Islet precursor cell (in vitro differentiated cells): ENCODE measurements around the gene MRPL54.
A peak's percentile ranks its signal among the peaks of the same experiment; 100 is the strongest.

ENCODE experiments used
- DNase-seq: peaks from one replicate; pipeline ENCODE4 v3.0.0-alpha.2; 2018

MRPL54 gene

DNA sequence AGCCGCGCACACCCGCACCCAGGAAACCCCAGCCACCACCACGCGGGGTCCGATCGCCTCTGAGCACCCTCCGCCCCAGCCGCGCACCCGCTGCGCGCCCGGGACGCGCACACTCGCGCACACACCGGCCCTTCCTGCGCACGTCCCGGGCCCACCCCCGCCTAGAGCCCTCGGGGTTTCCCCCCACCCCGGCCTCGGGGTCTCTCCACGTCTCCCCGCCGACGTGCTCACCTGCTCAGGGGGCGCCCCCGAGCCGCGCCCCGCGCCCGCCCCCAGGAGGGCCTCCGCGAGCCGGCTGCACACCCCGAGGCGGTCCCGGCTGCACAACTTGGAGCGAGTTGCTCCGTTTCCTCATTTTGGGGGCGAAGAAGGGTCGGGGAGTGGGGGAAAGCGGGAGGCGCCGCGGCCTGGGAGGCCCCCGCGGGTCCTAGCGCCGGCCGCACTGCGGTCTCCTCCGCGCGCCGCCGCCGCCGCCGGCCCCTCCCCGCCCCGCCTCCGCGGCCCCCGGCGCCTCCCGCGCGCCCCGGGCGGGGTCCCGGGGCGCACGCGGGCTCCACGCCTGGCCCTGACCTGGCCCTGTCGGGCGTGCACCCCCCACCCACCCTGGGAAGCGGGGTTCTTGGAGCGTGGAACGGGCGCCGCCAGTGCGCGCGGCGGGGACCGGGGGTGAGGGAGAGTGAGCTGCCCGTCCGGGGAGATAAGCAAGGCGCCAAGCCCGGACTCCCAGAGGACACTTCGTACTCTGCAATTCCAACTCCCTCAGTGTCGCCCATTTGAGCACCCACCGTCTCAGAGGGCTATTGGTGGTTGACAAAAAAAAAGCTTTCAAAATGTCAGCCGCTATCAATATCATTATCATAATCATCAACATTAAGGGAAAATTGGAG lies 23.7 kb downstream of the MRPL54 start, which contains the start of gene MATK:
Gene MATK (minus strand): TSS at position 444 of the 887 bp plus-strand sequence. CDS start 1,246 bp downstream, outside the sequence.
- no peak for DNase-seq

DNA sequence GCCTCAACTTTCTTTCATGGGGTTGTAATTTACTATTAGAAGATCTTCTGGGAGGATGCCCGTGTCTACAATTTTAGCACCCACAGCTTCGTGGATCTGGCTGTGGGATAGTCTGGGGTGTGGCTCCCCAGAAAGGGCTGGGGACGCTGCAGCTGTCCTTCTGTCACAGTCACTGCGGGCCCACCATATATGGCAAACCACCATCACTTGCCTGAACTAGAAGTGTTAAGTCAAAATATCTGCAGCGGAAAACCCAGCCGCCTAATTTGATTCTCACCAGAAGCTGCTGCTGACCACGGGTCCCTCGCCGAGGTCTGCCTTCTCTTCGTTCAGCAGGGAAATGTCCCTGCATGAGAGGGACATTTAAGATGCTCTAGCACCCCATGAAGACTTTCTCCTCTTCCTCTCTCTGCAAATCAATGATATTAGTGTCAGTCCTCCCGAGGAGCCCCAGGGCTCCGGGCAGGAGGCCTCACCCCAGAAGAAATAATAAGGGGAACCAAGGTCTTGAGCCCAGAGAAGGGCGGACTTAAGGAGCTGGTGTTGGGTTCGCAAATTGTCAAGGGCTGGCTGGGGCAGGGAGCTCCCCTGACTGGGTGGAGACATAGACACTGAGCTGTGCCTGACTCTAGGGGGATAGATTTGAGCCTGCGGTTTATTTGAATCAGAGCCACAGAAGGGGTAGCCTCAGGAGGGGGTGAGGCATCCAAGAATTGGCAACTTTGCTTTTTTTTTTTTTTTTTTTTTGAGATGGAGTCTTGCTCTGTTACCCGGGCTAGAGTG lies 26.7 kb downstream of the MRPL54 start:
- DNase-seq = no peak

DNA sequence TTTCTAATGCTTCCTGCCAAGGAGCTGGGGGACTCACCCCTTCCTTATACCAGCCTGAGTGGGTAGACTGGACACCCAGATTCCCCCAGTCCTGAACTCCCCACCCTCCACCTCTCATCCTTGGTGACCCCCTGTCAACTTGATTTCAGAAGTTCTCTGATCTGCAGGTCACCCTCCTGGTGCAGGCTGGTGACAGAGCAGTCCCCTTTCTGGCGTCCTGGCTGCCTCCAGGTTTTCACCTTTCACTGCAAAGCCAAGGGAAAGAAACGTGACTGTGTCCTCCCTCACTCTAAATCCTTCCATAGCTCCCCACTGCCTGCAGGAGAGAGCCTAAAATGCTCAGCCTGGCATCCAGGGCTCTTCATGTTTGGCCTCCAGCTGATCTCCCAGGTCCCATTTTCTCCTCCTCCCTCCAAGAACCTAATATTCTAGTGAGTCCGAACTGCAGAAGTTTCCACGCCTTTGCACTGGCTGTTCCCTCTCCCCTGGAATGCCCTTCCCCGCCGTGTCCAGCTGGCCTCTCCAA lies 27.8 kb downstream of the MRPL54 start:
- DNase-seq = no peak

DNA sequence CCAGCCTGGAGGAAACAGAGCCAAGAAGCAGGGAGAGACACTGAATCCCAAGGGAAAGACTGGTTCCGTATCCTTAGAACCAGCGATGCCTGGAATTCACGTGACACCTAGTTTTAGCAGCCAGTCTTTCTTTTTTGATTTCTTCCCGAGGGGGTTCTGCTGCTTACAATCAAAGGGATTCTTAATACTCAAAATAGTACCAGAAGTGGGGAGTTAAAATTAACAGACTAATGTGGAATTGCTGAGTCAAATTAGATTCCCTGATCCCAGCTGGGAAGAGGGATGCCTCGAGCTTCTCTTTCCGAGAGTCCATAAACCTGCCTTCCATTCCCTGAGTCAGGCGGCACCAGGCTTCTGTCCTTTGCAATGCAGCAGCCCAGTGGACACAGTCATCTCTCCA lies 28.5 kb downstream of the MRPL54 start:
- no peak for DNase-seq

DNA sequence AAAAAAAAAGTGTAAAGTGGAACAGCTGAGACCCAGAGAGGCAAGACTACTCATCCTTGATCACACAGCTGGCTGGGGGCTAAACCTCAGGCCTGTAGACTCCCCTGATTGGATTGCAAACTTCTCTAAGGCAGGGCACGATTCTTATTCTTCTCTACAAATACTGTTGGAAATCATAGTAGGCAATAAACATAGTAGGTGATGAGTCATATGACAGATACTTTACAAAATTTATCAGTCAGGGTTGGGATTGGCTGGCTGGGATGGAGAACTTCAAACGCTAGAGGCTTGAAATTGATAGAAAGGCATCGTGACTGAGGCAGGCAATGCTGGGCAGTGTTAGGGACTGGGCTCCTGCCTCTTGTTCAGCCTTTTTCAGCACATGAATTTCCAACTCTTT lies 29.6 kb downstream of the MRPL54 start:
- DNase-seq = no peak

DNA sequence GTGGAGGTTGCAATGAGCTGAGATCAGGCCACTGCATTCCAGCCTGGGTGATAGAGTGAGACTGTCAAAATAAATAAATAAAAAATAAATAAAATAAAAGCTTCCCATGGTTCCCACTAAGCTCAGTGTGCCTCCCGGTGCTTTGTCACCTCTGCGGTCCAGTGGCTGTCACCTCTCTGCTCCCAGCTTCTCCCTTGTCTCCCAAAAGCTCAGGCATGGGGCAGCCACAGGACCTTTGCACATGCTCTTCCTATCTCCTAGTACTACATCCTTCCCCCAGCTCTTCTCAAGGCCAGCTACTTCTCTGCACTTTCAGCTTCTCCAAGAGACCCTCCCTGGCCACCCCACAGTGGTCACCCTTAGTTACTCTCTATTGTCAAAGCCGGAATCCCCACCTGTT lies 31.3 kb downstream of the MRPL54 start:
- no peak for DNase-seq

DNA sequence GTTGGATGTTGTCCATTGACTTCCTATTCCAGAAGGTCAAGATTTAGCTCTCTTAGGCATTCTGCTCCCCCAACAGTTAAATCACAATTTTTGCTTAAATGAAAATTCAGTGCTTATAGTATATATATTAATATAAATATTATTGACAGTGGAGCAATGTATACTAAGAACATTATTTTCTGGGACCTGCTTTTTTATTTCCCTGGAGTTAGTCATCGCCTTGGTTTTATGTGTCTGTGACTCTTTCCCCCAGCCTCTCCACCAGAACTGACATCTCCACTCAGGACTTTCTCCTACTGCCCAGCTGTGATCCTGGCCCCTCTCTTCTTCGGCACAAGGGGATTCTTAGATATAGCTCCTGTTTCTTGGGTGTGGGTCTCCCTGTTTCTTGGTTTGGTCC lies 33.9 kb downstream of the MRPL54 start:
- DNase-seq = no peak

DNA sequence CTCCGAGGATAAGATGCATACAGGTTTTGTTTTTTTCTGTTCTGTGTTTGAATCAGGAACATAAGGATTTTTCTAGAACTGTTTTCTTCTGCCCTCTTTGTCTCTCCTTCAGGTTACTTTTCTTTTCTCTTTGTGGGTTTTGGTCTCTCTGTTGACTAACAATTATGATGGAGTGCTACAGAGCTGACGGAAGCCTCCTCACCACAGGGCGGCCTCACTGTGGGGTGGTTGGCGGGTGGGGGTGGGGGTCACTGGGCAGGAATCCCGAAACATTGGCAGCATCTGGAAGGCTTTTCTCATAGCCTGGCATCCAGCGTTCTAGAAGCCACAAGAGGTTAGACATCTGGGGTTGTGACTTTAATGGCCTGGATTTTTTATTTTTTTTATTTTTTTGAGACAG lies 35.7 kb downstream of the MRPL54 start:
- no peak for DNase-seq

DNA sequence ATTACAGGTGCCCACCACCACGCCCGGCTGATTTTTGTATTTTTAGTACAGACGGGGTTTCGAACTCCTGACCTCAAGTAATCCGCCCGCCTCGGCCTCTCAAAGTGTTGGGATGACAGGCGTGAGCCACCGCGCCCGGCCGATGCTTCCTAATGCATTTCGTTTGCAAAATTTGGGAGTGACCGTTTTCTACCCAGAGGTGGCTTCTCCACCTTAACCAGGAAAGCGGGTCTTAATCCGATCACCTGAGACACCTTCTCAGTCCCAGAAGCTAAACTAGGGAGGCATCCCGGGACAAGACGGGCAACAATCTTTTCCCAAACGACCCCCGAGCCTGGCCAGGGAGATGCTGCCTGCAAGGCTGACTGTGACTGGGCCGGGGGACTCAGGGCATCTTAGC lies 38.5 kb downstream of the MRPL54 start:
- DNase-seq = no peak

DNA sequence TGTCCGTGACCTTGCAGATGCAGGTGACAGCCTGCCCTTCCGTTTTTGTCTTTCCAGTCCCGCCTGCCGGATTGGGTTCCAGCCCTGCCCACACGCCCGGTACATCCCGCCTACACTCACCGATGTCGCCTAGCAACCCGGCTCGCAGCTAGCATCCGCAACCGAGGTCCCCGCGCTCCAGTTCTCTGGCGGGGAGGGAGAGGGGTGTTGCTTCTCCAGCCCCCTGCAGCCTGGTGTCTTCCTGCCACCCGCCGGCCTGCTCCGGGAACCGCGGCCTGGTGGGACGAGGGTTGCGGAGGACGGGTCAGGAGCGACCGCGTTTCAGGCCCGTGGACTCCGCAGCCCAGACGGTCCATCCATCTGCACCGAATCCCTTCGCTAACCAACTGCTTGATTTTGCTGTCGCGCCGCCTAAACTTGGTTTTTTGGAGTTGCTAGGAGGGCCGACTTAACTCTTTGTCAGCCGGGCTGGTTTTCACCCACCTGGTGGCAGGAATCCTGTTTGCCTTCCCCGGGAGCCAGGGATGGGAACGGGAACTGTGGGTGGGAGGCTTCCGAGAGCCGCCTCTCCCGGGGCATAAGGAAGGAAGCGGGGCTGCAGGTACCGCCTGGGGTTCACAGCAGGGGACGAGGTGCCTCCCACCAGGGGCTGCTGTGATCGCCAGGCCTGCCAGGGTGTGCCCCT lies 39.1 kb downstream of the MRPL54 start:
- no peak for DNase-seq

DNA sequence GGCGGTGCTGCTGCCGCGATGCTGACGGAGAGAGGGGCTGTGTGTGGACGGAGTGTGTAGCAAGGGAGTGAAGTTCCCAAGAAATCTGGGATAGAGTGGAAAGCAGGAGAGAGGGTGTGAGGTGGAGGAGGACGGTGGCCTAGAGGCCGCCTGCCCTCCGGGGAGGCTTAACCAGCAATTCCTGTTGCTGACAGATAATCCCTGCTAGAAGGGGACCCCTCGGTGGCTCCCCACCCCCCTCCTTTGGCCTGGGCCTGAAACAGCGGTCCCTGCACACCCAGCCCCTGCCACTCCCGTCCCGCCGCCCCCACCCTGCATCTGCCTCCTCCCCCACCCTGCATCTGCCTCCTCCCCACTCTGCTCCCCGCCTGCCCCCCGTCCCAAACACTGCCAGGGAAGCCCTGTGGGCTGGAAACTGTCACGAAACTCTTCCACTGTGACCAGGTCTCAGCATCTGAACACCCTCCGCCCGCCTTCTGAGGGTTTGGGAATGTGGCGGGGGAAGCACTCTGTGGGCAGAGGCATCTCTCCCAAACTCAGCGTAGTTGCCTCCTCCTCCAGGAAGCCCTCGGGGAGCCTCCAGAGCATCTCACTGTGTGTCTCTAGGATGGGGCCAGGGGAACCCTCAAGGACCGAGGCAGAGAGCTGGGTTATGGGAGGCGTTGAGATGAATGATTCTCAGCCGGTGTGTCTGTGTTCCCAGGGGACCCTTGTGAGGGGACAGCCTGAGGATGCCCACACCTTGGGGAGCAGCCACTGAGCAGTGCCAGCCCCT lies 40.8 kb downstream of the MRPL54 start:
- no peak for DNase-seq

DNA sequence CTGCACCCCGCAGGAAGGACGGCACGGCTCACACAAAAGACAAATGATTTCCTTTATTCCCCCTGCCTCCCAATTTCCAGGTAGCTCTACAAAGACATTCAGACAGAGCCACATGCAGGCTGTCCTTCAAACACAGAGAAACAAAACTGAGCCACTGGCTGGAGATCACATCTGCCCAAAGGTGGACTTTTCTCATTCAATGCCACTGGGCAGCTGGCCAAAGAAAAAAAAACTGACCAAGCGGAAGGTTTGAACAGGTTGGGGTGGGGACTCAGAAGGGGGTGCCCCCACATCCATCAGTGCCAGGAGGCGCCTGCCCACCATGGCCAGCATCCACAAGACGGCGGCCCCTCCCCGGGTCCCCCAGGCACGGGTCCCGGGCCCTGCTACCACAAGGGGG lies 41.5 kb downstream of the MRPL54 start:
- DNase-seq = no peak

DNA sequence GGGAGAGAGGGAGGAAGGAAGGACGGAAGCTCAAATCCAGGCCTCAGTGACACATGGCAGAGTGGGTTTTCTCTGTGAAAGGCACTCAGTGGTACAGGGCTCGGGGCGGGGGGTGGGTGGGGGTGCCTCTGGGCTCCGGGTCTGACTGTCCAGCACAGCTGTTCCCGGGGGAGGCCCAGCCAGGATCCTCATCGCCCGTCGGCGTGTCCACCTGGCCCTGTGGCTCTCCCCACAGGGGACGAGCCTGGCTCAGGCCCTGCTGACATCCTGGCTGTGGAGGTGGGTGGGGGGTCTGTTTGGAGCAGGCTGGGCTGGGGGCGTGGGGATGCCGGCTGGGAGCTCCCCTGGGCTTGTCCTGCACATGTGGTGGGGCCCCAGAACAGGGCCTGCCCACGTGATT lies 41.9 kb downstream of the MRPL54 start:
- no peak for DNase-seq

DNA sequence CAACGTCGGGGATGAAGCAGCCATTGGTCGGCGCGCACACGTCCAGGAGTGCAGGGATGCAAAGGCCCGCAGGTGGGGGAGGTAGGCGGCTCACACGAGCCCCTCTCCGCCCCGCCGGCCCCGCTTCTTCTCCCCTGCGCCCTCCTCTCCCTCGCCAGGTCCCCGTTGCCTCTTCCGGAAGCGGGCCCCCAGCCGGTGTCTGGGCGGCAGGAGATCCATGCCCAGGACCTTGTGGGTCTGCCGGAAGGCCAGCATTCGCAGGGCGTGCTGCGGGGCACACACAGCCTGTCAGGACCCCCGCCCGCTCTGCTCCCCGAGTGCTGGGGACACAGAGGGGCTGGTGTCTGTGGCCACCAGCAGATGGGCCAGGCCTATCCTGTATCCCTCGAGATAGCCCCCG lies 43.4 kb downstream of the MRPL54 start:
- DNase-seq = no peak

DNA sequence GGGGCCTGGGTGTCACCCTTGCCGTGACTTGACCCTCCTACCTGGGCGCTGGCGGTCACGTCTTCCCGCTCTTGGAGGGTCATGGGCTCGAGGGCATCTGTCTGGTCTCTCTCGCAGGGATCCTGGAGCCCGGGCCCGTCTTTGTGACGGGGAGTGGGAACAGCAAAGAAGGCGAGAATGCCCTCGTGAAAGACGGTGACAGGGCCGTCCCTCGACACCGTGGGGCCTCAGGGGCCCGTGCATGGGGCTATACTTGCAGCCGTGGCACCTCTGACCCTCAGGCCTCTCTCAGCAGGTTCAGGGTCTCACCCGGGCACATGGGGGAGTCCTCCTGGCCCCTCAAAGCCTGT lies 44.6 kb downstream of the MRPL54 start:
- DNase-seq = peak; percentile 45

DNA sequence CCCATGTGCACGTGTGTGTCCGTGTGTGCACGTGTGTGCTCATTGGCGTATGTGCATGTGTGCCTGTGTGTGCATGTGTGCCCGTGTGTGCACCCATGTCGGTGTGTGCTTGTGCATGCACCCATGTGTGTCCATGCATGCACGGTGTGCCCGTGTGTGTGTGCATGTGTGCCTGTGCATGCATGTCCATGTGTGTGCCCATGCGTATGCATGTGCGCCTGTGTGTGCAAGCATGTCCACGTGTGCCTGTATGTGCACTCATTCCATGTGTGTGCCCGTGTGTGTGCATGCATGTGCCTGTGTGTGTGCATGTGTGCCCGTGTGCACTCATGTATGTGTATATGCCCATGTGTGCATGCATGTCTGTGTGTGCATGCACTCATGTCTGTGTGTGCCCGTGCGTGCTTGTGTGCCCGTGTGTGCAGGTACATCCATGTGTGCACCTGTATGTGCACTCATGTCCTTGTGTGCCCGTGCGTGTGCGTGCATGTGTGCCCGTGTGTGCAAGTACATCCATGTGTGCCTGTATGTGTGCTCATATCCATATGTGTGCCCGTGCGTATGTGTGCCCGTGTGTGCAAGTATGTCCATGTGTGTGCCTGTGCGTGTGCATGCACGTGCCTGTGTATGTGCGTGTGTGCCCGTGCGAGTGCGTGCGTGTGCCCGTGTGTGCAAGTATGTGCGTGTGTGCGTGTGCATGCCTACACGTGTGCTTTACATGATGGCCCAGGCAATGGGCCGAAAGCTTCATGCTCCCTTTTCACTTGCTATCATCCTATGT lies 45.3 kb downstream of the MRPL54 start:
- no peak for DNase-seq

DNA sequence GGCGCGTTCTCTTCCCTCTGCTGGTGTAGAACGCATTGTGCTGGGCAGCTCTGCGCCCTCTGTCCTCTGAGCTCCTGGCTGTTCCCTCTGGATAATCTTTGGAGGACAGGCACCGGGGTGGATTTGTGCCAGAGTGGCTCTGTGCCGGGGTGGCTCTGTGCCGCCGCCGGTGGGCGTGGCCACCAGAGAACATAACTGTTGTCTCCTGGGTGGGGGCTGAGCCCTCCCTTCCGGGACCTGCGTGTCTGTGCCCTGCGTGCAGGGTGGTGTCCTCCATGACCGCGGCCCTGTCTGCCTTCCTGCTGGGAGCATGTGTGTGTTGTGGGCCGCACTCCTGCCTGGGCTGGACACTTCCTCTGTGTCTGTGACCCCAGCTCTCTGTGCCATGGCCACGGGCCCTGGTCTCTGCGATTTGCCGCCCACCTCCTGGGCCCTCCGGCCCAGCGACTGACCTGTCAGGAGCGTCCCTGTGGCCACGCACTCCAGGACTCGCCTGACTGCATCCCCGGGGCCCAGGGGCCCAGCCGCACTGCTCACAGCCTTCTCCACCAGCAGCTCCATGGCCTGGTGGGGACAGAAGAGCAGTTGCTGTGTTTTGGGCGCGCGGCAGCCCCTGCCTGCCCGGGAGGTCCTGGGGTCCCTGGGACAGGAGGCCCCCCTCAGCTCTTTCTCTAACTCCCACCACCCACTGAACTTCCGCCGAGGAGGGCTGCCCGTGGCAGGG lies 46.1 kb downstream of the MRPL54 start:
- DNase-seq = no peak

DNA sequence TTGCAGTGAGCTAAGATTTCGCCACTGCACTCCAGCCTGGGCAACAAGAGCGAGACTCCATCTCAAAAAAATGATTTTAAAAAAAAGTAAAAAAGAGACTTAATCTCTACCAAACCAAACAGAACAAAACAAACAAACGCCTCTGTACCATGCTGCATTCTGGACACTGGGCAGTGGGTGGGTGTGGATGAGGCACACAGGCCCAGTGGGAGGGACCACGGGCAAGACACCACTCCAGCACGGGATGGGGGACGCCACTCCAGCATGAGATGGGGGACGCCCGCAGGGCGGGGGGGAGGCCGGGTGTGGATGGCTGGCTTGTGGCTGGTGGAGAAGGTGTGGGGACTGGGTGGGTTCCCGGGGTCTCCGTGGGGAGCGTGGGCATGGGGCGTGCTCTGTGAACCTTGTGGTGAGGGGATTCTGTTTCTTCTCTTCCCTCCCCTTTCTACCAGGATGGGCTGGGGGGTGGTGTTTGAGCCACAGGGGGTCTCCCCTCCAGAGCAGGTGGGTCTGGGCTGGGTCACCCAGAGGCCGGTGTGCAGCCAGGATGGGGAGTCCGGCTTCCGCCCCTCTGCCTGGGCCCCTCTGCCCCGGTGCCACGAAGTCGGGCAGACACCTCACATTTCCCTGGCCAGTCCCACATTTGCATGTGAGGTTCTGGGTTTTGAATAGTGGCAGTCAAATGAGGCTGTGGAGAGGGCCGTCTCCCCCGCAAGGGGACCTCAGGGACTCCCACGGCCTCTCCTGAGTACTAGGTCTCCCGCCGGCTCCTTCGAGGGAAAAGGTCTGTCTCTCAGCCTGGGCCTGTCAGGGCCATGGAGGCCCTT lies 47.6 kb downstream of the MRPL54 start:
- no peak for DNase-seq

DNA sequence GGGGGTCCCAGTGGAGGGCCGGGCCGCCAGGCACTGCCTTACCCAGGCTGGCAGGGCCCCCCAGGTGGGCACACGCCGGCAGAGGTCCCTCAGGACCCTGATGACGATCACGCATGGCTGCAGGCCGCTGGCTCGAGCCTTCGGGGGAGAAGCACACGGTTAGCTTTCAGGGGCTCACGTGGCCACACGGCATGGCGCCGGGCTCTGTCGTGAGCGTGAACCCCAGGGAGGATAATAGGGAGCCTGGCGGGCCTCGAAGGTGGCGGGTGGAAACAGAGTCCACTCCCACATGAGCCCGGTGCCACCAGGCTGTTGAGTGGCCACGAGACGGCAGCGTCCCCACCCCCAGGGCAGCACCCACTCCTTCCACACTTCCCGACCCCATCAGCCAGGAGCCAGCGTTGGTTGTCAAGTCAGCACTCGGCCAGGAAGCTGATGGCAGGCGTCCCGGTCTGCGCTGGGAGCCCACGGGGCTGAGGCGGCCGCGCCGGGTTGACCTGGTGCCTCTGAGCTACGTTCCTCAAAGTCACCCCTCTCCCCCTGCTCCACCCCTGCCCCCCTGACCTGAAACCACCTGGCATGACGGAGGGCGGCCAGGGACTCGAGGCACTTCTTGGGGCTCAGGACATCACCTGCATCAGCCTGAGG lies 48.4 kb downstream of the MRPL54 start:
- no peak for DNase-seq
